ENCODE data around the gene USP16.
"Not testable (repeated sequence)": the region's sequence is repeated elsewhere in the genome, so short reads cannot be mapped to it uniquely, and the experiment has no call there.

Gene USP16

DNA sequence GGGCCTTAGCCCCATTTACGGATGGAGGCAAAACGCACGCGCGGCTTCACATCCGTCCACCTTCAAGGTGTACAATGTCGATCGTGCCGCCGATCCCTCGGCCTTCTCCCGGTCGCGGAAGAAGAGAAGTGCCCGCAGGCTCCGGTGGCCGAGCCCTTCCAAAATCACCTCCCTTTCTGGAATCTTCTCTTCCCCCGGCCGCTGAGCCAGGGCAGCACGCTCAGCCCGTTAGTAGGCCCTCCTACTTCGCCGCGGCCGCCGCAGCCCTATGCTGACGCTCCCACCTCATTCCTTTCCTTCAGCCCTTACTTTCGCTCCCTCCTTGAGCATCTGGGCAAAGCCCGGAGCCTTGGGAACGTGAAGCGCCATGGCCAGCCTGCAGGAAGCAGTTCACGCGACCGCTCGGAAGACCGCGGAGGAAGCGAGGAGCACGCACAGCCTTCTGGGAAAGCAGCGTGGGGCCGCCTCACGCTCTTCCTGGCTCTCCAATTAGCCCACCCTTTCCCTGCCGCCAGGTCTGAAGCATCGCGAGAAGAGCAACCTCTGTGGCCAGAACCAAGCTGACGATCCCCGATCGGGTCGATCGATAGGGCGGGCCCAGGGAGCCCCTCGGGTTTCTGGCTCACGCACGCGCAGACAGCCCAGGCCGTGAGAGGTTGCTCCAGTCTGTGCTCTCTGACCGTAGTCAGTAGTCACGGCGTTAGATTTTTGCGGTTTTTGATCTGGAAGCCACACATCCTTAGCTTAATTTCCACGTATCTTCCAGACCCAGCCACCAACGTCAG, 48.9 kb downstream of the USP16 start, which contains the start of gene CCT8:
CCT8 (minus strand) TSS at position 427 of the 785 bp plus-strand sequence; CDS start at position 369, 58 bp downstream.
- H3K27me3 ChIP-seq (ENCODE audit: insufficient read depth, low read length): no peaks in the 10 kb centered on the region
- H3K79me2 ChIP-seq (ENCODE audit: control insufficient read depth, insufficient read depth, low read length, unreplicated experiment): peaks cover 51% of the 10 kb centered on the region
- H2AFZ ChIP-seq (ENCODE audit: low read length, unreplicated experiment): peak within 1 kb of the TSS; percentile 92
- H3K27ac ChIP-seq (ENCODE audit: low read depth, low read length): peak within 1 kb of the TSS; percentile 80
- H3K4me1 ChIP-seq (ENCODE audit: control insufficient read depth, insufficient read depth, low read length, unreplicated experiment): peaks cover 19% of the 10 kb centered on the region
- peaks cover 14% of the 10 kb centered on the region for H3K36me3 ChIP-seq (ENCODE audit: insufficient read depth, low read length)
- peak within 1 kb of the TSS; percentile 96 for H3K4me3 ChIP-seq (ENCODE audit: low read depth, low read length)

DNA sequence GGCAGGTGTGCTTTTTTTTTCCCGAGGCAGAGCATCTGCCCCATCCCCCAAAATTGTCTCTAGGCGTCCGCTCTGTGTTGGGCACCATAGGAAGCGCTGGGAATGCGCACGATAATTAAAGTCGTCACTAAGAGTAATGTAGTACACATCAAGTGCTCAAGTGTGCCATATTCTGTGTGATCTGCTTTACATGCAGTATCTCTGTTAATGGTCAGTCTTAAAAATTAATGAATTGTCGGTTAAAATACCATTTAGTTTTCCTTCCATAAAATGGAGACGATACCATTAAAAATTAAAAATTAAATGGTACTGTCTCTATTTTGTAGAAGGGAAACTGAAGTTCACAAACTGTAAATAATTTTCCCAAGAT, 49.5 kb downstream of the USP16 start:
- Histone ChIP-seq H3K27me3 (ENCODE audit: insufficient read depth, low read length) (no peaks in the 10 kb centered on the region), H3K4me1 (ENCODE audit: control insufficient read depth, insufficient read depth, low read length, unreplicated experiment) (peaks cover 24% of the 10 kb centered on the region), H3K4me3 (ENCODE audit: low read depth, low read length) (peak overlapping the region; percentile 96), H3K36me3 (ENCODE audit: insufficient read depth, low read length) (peaks cover 8% of the 10 kb centered on the region), H2AFZ (ENCODE audit: low read length, unreplicated experiment) (peak overlapping the region; percentile 92), H3K27ac (ENCODE audit: low read depth, low read length) (peak overlapping the region; percentile 63), H3K79me2 (ENCODE audit: control insufficient read depth, insufficient read depth, low read length, unreplicated experiment) (peaks cover 51% of the 10 kb centered on the region)

DNA sequence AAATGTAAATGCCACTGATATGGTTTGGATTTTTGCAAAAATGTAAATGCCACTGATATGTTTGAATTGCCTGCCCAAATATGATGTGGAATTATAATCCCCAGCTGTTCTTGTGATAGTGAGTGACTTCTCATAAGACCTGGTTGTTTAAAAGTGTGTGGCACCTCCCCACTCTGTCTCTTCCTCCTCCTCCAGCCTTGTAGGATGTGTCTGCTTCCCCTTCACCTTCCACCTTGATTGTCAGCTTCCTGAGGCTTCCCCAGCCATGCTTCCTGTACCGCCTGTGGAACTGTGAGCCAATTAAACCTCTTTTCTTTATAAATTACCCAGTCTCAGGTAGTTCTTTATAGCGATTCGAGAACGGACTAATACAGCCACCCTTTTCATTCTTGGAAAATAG, 50.3 kb downstream of the USP16 start:
- Histone ChIP-seq H3K36me3 (ENCODE audit: insufficient read depth, low read length) (peaks cover 2% of the 10 kb centered on the region; the same call in 1 of the 2 replicates), H3K79me2 (ENCODE audit: control insufficient read depth, insufficient read depth, low read length, unreplicated experiment) (peaks cover 43% of the 10 kb centered on the region), H3K4me3 (ENCODE audit: low read depth, low read length) (no peak overlapping the region), H3K4me1 (ENCODE audit: control insufficient read depth, insufficient read depth, low read length, unreplicated experiment) (peaks cover 32% of the 10 kb centered on the region), H3K27me3 (ENCODE audit: insufficient read depth, low read length) (no peaks in the 10 kb centered on the region), H3K27ac (ENCODE audit: low read depth, low read length) (no peak overlapping the region), H2AFZ (ENCODE audit: low read length, unreplicated experiment) (no peak overlapping the region)

DNA sequence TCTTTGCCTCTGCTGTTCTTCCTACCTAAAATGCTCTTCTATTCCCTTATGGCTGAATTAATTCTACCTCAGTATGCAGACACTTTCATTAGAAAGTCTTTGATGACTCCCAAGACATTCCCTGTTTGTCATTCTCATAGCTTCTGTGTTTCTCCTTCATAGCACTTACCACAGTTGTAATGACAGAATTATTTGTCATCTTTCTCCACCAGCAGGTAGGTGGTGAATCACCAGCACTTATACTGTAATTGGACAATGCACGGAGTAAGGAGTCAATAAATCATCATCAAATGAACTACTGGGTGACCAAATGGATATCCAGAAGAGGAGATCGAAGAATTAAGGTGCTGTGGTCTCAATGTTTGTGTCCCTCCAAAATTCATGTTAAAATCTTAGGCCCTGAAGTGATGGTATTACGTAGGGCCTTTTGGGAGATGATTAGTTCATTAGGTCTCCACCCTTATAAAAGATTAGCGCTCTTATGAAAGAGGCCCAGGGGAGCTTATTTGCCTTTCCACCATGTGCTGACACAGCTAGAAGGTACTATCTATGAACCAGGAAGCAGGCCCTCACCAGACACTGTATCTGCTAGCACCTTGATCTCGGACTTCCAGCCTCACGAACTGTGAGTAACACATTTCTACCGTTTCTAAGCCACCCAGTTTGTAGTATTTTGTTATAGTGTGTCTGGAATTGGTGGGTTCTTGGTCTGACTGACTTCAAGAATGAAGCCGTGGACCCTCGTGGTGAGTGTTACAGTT, 51.4 kb downstream of the USP16 start:
- peaks cover 32% of the 10 kb centered on the region for H3K79me2 ChIP-seq (ENCODE audit: control insufficient read depth, insufficient read depth, low read length, unreplicated experiment)
- no peak overlapping the region for H3K27ac ChIP-seq (ENCODE audit: low read depth, low read length)
- H2AFZ ChIP-seq (ENCODE audit: low read length, unreplicated experiment): peak overlapping the region; percentile 5
- no peaks in the 10 kb centered on the region for H3K36me3 ChIP-seq (ENCODE audit: insufficient read depth, low read length)
- H3K27me3 ChIP-seq (ENCODE audit: insufficient read depth, low read length): no peaks in the 10 kb centered on the region
- no peak overlapping the region for H3K4me3 ChIP-seq (ENCODE audit: low read depth, low read length)
- peaks cover 36% of the 10 kb centered on the region for H3K4me1 ChIP-seq (ENCODE audit: control insufficient read depth, insufficient read depth, low read length, unreplicated experiment)

DNA sequence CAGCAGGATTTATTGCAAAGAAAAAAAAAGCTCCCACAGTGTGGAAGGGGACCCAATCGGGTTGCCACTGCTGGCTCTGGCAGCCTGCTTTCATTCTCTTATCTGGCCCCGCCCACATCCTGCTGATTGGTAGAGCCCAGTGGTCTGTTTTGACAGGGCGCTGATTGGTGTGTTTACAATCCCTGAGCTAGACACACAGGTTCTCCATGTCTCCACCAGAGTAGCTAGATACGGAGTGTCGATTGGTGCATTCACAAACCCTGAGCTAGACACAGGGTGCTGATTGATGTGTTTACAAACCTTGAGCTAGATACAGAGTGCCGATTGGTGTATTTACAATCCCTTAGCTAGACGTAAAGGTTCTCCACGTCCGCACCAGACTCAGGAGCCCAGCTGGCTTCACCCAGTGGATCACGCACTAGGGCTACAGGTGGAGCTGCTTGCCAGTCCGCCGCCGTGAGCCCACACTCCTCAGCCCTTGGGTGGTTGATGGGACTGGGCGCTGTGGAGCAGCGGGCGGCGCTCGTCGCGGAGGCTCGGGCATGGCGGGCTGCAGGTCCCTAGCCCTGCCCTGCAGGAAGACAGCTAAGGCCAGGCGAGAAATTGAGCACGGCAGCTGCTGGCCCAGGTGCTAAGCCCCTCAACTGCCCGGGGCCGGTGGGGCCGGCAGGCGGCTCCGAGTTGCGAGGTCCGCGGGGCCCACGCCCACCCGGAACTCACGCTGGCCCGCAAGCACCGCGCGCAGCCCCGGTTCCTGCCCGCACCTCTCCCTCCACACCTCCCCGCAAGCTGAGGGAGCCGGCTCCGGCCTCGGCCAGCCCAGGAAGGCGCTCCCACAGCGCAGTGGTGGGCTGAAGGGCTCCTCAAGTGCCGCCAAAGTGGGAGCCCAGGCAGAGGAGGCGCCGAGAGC, 52.5 kb downstream of the USP16 start:
- peaks cover 25% of the 10 kb centered on the region for H3K4me1 ChIP-seq (ENCODE audit: control insufficient read depth, insufficient read depth, low read length, unreplicated experiment)
- peak overlapping the region; percentile 79 for H3K4me3 ChIP-seq (ENCODE audit: low read depth, low read length)
- H3K27me3 ChIP-seq (ENCODE audit: insufficient read depth, low read length); H3K36me3 ChIP-seq (ENCODE audit: insufficient read depth, low read length): not testable (repeated sequence)
- H3K27ac ChIP-seq (ENCODE audit: low read depth, low read length): peak overlapping the region; percentile 51
- H2AFZ ChIP-seq (ENCODE audit: low read length, unreplicated experiment): peak overlapping the region; percentile 88
- peaks cover 21% of the 10 kb centered on the region for H3K79me2 ChIP-seq (ENCODE audit: control insufficient read depth, insufficient read depth, low read length, unreplicated experiment)

DNA sequence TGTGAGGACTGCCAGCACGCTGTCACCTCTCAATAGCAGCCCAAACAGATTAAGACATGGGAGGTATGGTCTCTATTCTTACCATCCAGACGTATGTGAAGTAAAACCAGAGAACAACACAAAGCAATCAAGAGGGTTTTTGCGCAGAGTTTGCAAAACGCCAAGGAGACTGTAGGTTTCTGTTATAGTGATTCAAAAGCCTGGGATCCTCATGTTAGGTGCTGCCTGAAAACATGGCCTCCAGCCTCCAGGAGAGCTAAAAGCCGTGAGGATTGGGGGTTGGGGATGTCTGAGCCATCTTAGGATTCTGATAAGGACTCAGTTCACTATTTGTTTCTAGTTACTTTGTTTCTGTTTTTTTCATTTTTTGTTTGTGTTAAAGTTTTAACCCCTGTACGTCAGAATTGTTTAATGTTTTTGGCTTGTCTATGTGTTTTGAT, 53.2 kb downstream of the USP16 start:
- peak overlapping the region; percentile 79 for H3K4me3 ChIP-seq (ENCODE audit: low read depth, low read length)
- peak overlapping the region; percentile 51 for H3K27ac ChIP-seq (ENCODE audit: low read depth, low read length)
- no peaks in the 10 kb centered on the region for H3K36me3 ChIP-seq (ENCODE audit: insufficient read depth, low read length)
- no peaks in the 10 kb centered on the region for H3K27me3 ChIP-seq (ENCODE audit: insufficient read depth, low read length)
- peak overlapping the region; percentile 88 for H2AFZ ChIP-seq (ENCODE audit: low read length, unreplicated experiment)
- peaks cover 14% of the 10 kb centered on the region for H3K79me2 ChIP-seq (ENCODE audit: control insufficient read depth, insufficient read depth, low read length, unreplicated experiment)
- peaks cover 24% of the 10 kb centered on the region for H3K4me1 ChIP-seq (ENCODE audit: control insufficient read depth, insufficient read depth, low read length, unreplicated experiment)

DNA sequence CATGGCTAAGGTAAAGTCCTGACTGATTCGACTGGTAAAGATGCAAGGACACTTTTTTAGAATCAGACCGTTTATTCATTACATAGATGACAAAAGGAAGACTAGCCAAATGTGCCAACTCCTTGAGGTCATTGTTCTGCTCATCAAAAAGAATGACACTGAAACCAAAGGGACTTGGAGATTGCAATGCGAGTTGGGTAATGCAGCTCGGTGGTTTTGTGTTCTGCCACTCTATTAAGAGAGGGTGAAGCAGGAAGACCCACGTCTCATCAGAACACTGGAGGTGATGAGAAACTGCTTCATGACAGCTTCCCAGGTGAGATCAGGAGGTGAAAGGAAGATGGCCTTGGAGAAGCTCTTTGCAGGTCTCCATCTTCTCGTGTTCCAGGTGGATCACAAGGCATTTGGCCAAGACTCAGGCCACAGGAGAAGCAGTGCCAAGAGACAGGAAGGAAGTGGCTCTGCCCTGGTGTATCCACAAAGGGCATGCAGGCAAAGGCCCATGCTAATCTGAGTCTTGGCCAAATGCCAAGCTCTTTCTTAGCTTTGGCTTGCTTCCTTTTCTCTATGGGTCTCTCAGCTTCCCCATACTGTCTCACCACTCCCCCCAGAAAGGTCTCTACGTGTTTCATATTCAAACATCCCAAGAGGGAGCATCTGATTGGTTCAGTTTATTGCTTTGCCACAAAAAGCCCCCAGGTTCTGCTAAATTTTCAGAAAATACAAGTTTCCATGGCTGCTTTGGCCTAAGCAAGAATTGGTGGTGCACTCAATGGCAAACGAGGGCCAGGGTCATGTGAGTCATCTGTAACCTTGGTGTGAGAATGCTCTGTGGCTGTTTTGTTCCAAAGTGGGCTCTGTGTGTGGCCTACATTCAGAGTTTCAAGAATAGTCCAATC, 54.6 kb downstream of the USP16 start:
- Histone ChIP-seq H3K27ac (ENCODE audit: low read depth, low read length) (no peak overlapping the region), H3K4me1 (ENCODE audit: control insufficient read depth, insufficient read depth, low read length, unreplicated experiment) (peaks cover 24% of the 10 kb centered on the region), H3K36me3 (ENCODE audit: insufficient read depth, low read length) (no peaks in the 10 kb centered on the region), H3K4me3 (ENCODE audit: low read depth, low read length) (0 out of 2 replicates have a peak overlapping the region, but pooled peaks have one; percentile 27), H2AFZ (ENCODE audit: low read length, unreplicated experiment) (no peak overlapping the region), H3K79me2 (ENCODE audit: control insufficient read depth, insufficient read depth, low read length, unreplicated experiment) (peaks cover 6% of the 10 kb centered on the region), H3K27me3 (ENCODE audit: insufficient read depth, low read length) (no peaks in the 10 kb centered on the region)

DNA sequence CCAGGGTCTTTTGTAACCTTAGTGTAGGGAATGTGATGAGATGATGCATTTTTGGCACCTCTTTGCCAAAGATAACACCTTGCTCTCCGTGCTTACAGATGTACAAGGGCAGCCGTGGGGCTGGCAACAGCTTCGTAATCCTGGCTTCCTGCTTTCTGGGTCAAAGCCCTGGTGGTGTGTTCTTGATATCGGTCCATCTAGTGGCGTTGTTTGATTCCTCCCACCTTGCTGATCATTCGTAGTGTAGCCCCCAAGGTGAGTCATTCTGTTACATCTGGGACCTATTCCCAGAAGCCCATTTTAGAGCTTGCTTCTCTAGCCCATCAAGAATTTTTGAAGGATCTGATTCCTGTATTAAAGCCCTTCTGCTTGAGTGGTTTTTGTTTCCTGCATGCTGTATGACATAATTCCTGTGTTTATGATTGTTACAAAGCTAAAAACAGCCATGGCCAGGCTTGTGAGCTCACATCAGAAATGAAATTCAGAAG, 56.0 kb downstream of the USP16 start:
- Histone ChIP-seq H3K4me3 (ENCODE audit: low read depth, low read length) (no peak overlapping the region), H2AFZ (ENCODE audit: low read length, unreplicated experiment) (no peak overlapping the region), H3K4me1 (ENCODE audit: control insufficient read depth, insufficient read depth, low read length, unreplicated experiment) (peaks cover 23% of the 10 kb centered on the region), H3K27me3 (ENCODE audit: insufficient read depth, low read length) (no peaks in the 10 kb centered on the region), H3K36me3 (ENCODE audit: insufficient read depth, low read length) (no peaks in the 10 kb centered on the region), H3K27ac (ENCODE audit: low read depth, low read length) (no peak overlapping the region), H3K79me2 (ENCODE audit: control insufficient read depth, insufficient read depth, low read length, unreplicated experiment) (peaks cover 6% of the 10 kb centered on the region)

DNA sequence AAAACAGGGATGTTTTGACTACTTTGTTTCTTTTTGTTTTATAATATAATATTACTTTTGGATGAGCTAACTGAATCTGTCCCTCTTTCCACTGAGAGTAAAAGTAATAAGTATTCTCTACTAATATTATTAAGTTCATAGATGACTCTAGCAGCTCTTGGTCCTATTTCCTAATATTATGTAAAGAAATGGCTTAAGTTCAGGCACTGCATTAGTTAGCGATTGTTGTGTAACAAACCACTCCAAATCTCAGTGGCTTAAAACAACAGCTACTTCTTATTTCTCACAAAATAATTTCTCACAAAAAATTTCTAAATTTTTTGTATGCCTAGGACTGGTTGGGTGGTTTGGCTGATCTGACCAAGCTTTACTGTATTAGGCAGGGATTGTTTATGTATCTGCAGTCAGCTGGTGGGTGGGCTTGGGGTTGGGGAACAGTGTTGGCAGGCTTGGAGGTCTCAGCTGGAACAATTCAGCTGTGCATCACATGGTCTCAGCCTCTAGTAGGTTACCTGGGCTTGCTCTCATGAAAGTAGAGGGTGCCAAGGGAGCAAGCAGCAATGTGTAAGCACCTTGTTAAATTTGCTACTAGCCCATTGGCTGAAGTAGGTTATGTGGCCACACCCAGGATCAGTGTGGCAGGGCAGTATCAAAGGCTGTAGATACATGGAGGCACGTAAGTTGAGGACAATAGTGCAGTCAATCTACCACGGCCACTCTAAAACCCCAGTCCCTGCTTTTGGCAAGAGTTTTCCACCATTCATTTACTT, 57.8 kb downstream of the USP16 start:
- Histone ChIP-seq H3K4me3 (ENCODE audit: low read depth, low read length) (no peak overlapping the region), H3K27ac (ENCODE audit: low read depth, low read length) (no peak overlapping the region), H3K27me3 (ENCODE audit: insufficient read depth, low read length) (no peaks in the 10 kb centered on the region), H3K4me1 (ENCODE audit: control insufficient read depth, insufficient read depth, low read length, unreplicated experiment) (peaks cover 19% of the 10 kb centered on the region), H2AFZ (ENCODE audit: low read length, unreplicated experiment) (no peak overlapping the region), H3K36me3 (ENCODE audit: insufficient read depth, low read length) (no peaks in the 10 kb centered on the region), H3K79me2 (ENCODE audit: control insufficient read depth, insufficient read depth, low read length, unreplicated experiment) (peaks cover 6% of the 10 kb centered on the region)
